IMR-90 (cell line): ENCODE data around the gene GK.

Experiments
- CTCF ChIP-seq: conservative IDR thresholded peaks from 2 replicates; pipeline ENCODE4 v1.5.1; 2012; ENCODE audit warnings: mild to moderate bottlenecking, low read depth, low read length, improper control_type of control experiment
- MXI1 ChIP-seq: IDR thresholded peaks from 2 replicates; pipeline ENCODE4 v1.6.1; 2012; ENCODE audit warnings: low read depth, mild to moderate bottlenecking, low read length, moderate library complexity, borderline replicate concordance
- POLR2A ChIP-seq: IDR thresholded peaks from 2 replicates; pipeline ENCODE4 v1.6.1; 2012; ENCODE audit warnings: mild to moderate bottlenecking, low read depth, low read length
- RAD21 ChIP-seq: IDR thresholded peaks from 2 replicates; pipeline ENCODE4 v1.6.1; 2012; ENCODE audit warnings: low read length, improper control_type of control experiment
- RFX5 ChIP-seq: IDR thresholded peaks from 2 replicates; pipeline ENCODE4 v1.8.0; 2012; ENCODE audit warnings: low read depth, mild to moderate bottlenecking, low read length, moderate library complexity

- TF ChIP-seq POLR2A (no peak), RFX5 (no peak), CTCF (no peak), MXI1 (no peak), RAD21 (no peak)
These were observed 10.6 kb upstream of the GK start for GRCh38 chrX:30642642-30643041.
